Measurements from ENCODE around the gene PDGFRB. TPM values are rescaled to one million over a fixed set of nuclear protein-coding genes. Genes with fewer than 3 reads are reported as not detected.

The PDGFRB gene
- polyA plus RNA-seq, 1 donor (not counting 4 experiments of a cell fraction or from before 2014, with no cell fraction given) = 0.14 TPM

- Histone ChIP-seq H3K36me3 (ENCODE audit: control insufficient read depth in 2 of 2, extremely low read depth in 1 of 2, insufficient read depth in 2 of 2, low read length in 2 of 2) (no peaks in the 10 kb centered on the region), H3K9me3 (ENCODE audit: control insufficient read depth, low read depth, low read length) (no peaks in the 10 kb centered on the region), H3K4me2 (ENCODE audit: control insufficient read depth, extremely low read depth, insufficient read depth, low read depth, low read length) (no peak overlapping the region), H2AFZ (ENCODE audit: control insufficient read depth, low read length) (no peak overlapping the region), H3K4me1 (ENCODE audit: control insufficient read depth, extremely low read depth, insufficient read depth, low read length) (no peaks in the 10 kb centered on the region), H3K9ac (ENCODE audit: control insufficient read depth, extremely low read depth, insufficient read depth, low read length) (no peak overlapping the region), H3K79me2 (ENCODE audit: control insufficient read depth, insufficient read depth, low read length) (no peaks in the 10 kb centered on the region), H3K27ac (ENCODE audit: control insufficient read depth, insufficient read depth, low read length) (no peak overlapping the region), H4K20me1 (ENCODE audit: control insufficient read depth, extremely low read depth, insufficient read depth, low read length) (no peaks in the 10 kb centered on the region), H3K4me3 (ENCODE audit: control insufficient read depth in 2 of 3, extremely low read depth in 1 of 3, insufficient read depth in 2 of 3, low read depth in 1 of 3, low read length in 3 of 3) (no peak overlapping the region), H3K27me3 (ENCODE audit: control insufficient read depth, extremely low read depth, insufficient read depth, low read length) (peaks cover 7% of the 10 kb centered on the region), H3K9me1 (ENCODE audit: control insufficient read depth, extremely low read depth, insufficient read depth, low read length) (no peaks in the 10 kb centered on the region)
- DNase-seq (ENCODE audit: low read depth, low spot score) (no peak), FAIRE-seq (no peak)
- no peak for TF ChIP-seq EZH2 (IDR thresholded peaks at IDR 0.05; ENCODE audit: low read length)
- TF ChIP-seq, protein P1, sequence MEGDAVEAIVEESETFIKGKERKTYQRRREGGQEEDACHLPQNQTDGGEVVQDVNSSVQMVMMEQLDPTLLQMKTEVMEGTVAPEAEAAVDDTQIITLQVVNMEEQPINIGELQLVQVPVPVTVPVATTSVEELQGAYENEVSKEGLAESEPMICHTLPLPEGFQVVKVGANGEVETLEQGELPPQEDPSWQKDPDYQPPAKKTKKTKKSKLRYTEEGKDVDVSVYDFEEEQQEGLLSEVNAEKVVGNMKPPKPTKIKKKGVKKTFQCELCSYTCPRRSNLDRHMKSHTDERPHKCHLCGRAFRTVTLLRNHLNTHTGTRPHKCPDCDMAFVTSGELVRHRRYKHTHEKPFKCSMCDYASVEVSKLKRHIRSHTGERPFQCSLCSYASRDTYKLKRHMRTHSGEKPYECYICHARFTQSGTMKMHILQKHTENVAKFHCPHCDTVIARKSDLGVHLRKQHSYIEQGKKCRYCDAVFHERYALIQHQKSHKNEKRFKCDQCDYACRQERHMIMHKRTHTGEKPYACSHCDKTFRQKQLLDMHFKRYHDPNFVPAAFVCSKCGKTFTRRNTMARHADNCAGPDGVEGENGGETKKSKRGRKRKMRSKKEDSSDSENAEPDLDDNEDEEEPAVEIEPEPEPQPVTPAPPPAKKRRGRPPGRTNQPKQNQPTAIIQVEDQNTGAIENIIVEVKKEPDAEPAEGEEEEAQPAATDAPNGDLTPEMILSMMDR (optimal IDR thresholded peaks at IDR 0.05 in 1 of 3, IDR thresholded peaks at IDR 0.05 in 1 of 3, conservative IDR thresholded peaks at IDR 0.05 in 1 of 3; ENCODE audit: extremely low read depth in 1 of 3, insufficient read depth in 2 of 3, low read length in 3 of 3) = no peak
- dilution Hi-C loops (cut with MboI; ENCODE audit: extremely low pct_ligation_motif_present, low sequenced_read_pairs) = no loop called here
Measured at GRCh38 chr5:150176745-150177477, 21.3 kb upstream of the PDGFRB start.

DNA sequence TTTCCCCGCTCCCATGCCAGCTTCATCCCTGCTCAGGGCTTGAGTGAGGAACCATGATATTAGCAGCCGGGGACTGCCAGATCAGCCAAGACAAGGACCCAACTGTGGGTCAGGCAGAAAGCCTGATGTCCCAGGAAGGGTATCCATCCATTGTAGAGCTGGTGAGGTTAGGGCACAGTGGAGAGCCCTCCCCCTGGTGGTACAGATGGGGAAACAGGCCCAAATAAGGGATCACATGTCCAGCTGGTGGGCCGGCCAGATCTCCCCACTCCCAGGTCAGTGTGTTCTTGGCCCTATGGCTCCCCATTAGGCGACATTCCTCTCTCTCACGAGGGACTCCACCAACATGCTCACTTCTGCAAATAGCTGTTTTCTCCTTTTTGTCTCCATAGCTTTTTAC lies 19.9 kb upstream of the PDGFRB start:
- Histone ChIP-seq H3K9ac (ENCODE audit: control insufficient read depth, extremely low read depth, insufficient read depth, low read length) (no peak overlapping the region), H3K4me1 (ENCODE audit: control insufficient read depth, extremely low read depth, insufficient read depth, low read length) (no peaks in the 10 kb centered on the region), H3K27me3 (ENCODE audit: control insufficient read depth, extremely low read depth, insufficient read depth, low read length) (peaks cover 12% of the 10 kb centered on the region), H3K36me3 (ENCODE audit: control insufficient read depth in 2 of 2, extremely low read depth in 1 of 2, insufficient read depth in 2 of 2, low read length in 2 of 2) (no peaks in the 10 kb centered on the region), H3K79me2 (ENCODE audit: control insufficient read depth, insufficient read depth, low read length) (no peaks in the 10 kb centered on the region), H3K4me2 (ENCODE audit: control insufficient read depth, extremely low read depth, insufficient read depth, low read depth, low read length) (no peak overlapping the region), H3K9me1 (ENCODE audit: control insufficient read depth, extremely low read depth, insufficient read depth, low read length) (peaks cover 2% of the 10 kb centered on the region), H3K4me3 (ENCODE audit: control insufficient read depth in 2 of 3, extremely low read depth in 1 of 3, insufficient read depth in 2 of 3, low read depth in 1 of 3, low read length in 3 of 3) (no peak overlapping the region), H3K27ac (ENCODE audit: control insufficient read depth, insufficient read depth, low read length) (no peak overlapping the region), H3K9me3 (ENCODE audit: control insufficient read depth, low read depth, low read length) (no peaks in the 10 kb centered on the region), H2AFZ (ENCODE audit: control insufficient read depth, low read length) (no peak overlapping the region), H4K20me1 (ENCODE audit: control insufficient read depth, extremely low read depth, insufficient read depth, low read length) (no peaks in the 10 kb centered on the region)
- DNase-seq (ENCODE audit: low read depth, low spot score) = no peak
- dilution Hi-C loops (cut with MboI; ENCODE audit: extremely low pct_ligation_motif_present, low sequenced_read_pairs) = no loop called here
- TF ChIP-seq, protein P1 (optimal IDR thresholded peaks at IDR 0.05 in 1 of 3, IDR thresholded peaks at IDR 0.05 in 1 of 3, conservative IDR thresholded peaks at IDR 0.05 in 1 of 3; ENCODE audit: extremely low read depth in 1 of 3, insufficient read depth in 2 of 3, low read length in 3 of 3) = peak; percentile 53 to 68 (median 53)
- TF ChIP-seq EZH2 (IDR thresholded peaks at IDR 0.05; ENCODE audit: low read length) = no peak
- FAIRE-seq = no peak
